DMS53 treated with DMSO at 0.1 percent for 48 hours (cell line): Measurements from ENCODE around the gene SLC25A38.
"Not testable (repeated sequence)": the region's sequence is repeated elsewhere in the genome, so short reads cannot be mapped to it uniquely, and the experiment has no call there.

Experiments
- DNase-seq: peaks from one replicate; lab custom pipeline; 2025; ENCODE audit not compliant: unreplicated experiment; lab: John Stamatoyannopoulos, UW

The SLC25A38 gene

GRCh38 chr3:39406368-39407258, 23.4 kb downstream of the SLC25A38 start, which contains the start of gene RPSA:
RPSA (plus strand) TSS chr3:39406720; CDS start chr3:39407654, 934 bp downstream.
- DNase-seq: peak; percentile 63

DNA sequence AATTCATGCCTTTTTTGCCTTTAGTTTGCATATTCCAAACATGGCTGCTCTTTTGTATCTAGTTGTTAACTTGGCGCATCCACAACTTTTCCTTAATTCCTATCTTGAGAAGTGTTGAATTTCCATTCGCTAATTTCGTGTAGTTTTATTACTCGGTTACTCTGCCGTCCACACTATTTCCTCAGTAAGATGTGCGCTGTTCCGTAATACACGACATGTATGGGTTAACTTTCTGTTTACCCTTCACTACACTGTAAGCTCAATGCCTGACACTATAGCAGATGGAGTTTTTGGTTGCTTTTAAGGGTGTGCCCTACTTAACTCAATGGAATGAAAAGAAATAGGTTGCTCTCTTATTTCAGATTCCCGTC, 24.1 kb downstream of the SLC25A38 start:
- no peak for DNase-seq

GRCh38 chr3:39407773-39408492, 24.8 kb downstream of the SLC25A38 start:
- no peak for DNase-seq

DNA sequence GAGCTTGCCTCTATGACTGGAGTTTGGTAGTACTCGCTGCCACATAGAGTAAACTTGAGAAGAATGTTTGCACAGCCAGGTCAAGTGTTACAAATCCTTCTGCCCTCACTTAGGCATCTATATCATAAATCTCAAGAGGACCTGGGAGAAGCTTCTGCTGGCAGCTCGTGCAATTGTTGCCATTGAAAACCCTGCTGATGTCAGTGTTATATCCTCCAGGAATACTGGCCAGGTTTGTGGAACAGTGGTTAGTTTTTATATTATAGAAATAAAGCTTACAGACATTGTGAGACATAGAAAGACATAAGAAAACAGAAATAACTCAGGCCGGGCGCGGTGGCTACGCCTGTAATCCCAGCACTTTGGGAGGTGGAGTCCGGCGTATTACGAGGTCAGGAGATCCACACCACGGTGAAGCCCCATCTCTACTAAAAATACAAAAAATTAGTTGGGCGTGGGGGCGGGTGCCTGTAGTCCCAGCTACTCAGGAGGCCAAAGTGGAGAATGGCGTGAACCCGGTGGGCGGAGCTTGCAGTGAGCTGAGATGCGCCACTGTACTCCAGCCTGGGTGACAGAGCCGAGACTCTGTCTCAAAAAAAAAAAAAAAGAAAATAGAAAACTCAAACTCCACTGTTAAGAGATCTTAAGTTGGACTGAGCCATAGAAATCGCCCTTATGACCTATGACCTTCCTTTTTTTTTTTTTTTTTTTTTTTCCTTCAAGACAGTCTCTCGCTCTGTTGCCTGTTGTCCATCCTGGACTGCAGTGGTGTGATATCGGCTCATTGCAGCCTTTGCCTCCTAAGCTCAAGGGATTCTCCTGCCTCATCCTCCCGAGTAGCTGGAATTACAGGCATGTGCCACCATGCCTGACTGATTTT, 25.6 kb downstream of the SLC25A38 start:
- DNase-seq: no peak

GRCh38 chr3:39409514-39410136, 26.5 kb downstream of the SLC25A38 start:
- no peak for DNase-seq

DNA sequence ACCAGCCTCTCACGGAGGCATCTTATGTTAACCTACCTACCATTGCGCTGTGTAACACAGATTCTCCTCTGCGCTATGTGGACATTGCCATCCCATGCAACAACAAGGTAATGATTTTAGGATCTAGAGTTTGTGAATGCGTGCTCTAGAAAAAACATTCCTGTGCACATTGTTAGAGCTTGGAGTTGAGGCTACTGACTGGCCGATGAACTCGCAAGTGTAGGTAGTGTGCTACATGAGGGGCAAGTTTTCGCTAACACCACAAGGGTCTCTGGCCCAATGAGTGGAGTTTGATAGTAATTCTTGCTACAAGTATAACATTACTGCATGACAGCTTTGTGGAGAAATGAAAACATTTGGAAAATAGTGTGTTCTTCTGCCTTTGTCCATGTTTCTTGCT, 27.7 kb downstream of the SLC25A38 start:
- DNase-seq: no peak

DNA sequence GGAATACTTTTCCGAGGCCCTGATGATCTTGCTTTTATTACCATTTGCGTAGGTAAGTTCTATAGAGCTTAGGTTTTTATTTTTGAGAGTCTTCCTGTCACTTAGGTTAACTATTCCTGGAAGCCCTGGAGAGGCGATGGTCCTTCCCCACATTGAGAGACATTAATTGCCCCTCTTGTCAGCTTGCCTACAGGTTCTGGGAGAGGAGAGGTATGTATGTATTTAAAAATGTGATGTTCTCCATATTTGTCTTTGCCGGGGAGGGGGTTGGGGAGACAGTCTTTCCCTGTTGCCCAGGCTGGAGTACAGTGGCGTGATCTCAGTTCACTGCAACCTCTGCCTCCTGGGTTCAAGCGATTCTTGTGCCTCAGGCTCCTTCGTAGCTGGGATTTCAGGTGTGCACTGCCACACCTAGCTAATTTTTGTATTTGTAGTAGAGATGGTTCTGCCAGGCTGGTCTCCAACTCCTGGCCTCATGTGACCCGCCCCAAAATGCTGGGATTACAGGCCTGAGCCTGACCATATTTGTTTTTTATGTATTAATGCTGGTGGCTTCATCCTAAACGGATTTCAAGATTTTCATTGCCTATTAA, 29.6 kb downstream of the SLC25A38 start:
- DNase-seq: no peak

GRCh38 chr3:39413691-39414420, 30.7 kb downstream of the SLC25A38 start:
- no peak for DNase-seq

DNA sequence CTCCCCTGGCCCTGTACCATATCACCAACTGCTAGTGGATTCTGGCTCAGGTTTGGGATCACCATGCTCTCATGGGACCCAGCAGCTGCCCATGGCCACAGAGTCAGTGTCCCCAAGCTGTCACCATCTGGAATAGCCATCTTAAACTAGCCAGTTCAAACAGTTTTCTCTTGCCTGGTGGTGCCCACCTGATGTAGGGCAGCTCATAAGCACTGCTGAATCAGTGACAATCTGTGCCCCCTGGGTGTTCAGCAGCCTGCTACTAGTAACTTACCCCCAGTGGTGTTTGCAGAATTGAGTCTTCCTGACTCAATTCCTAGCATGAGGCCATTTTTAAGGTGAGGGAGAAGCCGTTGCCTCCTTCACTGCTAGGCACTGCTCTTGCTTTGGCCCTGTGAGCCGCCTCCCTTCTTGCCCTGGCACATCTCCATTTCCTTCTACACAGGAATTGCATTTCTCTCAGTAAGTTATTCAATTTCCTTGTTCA, 31.3 kb downstream of the SLC25A38 start:
- no peak for DNase-seq

DNA sequence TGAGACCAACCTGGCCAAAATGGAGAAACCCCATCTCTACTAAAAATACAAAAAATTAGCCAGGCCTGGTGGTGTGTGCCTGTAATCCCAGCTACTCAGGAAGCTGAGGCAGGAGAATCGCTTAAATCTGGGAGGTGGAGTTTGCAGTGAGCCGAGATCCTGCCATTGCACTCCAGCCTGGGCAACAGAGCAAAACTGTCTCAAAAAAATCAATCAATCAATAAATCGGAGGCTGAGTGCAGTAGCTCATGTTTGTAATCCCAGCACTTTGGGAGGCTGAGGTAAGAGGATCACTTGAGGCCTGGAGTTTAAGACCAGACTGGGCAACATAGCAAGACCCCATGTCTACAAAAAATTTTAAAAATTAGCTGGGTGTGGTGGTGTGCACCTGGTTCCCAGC, 32.1 kb downstream of the SLC25A38 start:
- not testable (repeated sequence) for DNase-seq

GRCh38 chr3:39415983-39416382, 32.8 kb downstream of the SLC25A38 start:
- DNase-seq: no peak

DNA sequence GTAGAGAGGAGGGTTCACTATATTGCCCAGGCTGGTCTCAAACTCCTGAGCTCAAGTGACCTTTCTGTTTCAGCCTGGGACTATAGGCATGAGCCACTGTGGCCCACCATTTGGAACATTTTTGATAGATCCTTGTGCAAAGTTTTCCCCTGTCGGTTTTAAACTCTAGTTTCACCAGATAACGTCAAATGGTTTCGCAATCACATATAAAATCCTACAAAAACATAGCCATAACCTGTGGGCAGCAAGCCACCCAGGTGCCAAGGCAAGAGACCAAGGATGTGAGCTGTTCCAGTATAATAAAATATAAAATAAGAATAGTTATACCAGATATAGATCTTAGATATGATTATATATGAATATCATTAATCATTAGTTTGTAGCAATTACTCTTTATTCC, 33.8 kb downstream of the SLC25A38 start:
- not testable (repeated sequence) for DNase-seq

DNA sequence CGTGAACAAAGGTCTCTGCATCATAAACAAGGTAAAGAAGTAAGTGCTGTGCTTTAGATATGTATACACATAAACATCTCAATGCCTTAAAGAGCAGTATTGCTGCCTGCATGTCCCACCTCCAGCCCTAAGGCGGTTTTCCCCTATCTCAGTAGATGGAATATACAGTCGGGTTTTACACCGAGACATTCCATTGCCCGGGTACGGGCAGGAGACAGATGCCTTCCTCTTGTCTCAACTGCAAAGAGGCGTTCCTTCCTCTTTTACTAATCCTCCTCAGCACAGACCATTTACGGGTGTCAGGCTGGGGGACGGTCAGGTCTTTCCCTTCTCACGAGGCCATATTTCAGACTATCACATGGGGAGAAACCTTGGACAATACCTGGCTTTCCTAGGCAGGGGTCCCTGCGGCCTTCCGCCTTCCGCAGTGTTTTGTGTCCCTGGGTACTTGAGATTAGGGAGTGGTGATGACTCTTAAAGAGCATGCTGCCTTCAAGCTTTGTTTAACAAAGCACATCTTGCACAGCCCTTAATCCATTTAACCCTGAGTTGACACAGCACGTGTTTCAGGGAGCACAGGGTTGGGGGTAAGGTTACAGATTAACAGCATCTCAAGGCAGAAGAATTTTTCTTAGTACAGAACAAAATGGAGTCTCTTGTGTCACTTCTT, 35.5 kb downstream of the SLC25A38 start:
- not testable (repeated sequence) for DNase-seq

- no peak for DNase-seq
Observed at GRCh38 chr3:39419742-39420315, 36.7 kb downstream of the SLC25A38 start.

GRCh38 chr3:39420543-39420942, 37.4 kb downstream of the SLC25A38 start:
- no peak for DNase-seq

DNA sequence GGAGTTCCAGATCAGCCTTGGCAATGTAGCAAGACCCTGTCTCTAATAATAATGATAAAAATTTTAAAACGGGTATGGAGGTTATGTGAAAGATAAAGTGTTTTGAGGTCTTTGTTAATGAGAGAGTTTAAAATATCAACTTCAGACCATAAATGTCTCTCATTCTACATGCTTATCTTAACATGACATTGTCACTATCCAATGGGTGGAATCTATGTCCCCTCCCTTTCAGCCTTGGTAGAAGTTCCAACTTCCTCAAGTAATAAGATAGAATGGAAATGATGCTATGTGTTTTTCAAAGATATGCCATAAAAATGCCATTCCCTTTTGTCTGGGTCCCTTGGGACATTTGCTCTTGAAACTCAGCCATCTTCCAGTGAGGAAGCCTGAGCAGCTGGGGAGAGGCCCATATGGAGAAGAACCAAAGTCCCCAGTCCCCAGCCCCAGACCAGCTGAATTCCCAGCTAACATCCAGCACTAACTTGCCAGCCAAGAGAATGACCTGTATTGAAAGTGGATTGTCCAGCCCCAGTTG, 40.3 kb downstream of the SLC25A38 start:
- no peak for DNase-seq

- no peak for DNase-seq
Observed at GRCh38 chr3:39426312-39426711, 43.1 kb downstream of the SLC25A38 start.

DNA sequence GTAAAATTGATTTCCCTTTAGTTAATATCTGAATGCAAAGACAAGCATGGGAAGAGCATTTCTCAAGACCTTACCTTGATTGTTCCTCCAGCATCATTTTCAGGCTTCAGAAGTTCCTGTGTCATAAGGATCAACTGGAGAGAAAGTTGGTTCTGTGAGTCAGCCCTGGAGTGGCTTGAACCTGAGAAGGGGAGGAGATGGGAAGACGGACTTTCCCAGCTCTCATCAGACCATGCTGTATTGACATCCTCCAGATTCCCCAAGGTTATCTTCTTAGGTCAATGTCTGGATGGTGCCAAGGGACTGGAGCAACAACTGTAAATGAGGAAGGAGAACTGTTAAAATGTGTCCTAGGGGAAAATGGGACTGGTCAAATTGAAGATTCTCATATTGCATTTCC, 44.3 kb downstream of the SLC25A38 start:
- no peak for DNase-seq
